Measurements from ENCODE around the gene LRRTM3. TPM values are rescaled to one million over a fixed set of nuclear protein-coding genes. Genes with fewer than 3 reads are reported as not detected.

LRRTM3 gene
- total RNA-seq, 2 experiments from 2014 or later: not detected

DNA sequence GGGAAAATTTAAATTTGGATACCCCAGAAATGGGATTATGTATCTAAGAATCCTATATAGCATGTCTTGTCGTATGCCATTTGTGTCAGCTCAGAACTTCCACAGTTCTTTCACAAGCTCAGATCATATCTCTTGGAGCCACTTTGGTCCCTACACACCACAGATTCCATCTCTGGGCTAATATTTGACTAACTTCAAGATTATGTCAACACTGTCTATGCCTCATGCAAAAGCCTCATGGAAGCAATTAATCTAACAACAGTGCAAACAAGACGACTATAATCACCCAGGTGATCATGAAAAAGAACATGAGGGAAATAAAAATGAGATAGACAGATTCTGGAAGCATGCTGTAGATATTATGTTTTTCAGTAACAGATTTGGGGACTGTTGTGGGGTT is 189.1 kb downstream of the LRRTM3 start:
- Histone ChIP-seq H3K36me3 (ENCODE audit: insufficient read depth, low read length) (no peaks in the 10 kb centered on the region), H3K4me1 (ENCODE audit: insufficient read depth, low read length) (no peaks in the 10 kb centered on the region), H3K27me3 (ENCODE audit: control insufficient read depth in 1 of 2, insufficient read depth in 2 of 2, low read length in 2 of 2) (no peaks in the 10 kb centered on the region), H3K4me3 (ENCODE audit: low read length) (no peak overlapping the region), H3K27ac (ENCODE audit: low read depth in 1 of 2, low read length in 2 of 2) (no peak overlapping the region), H3K9me3 (ENCODE audit: control insufficient read depth in 1 of 2, insufficient read depth in 1 of 2, low read length in 2 of 2) (no peaks in the 10 kb centered on the region)
- ChIA-PET CTCF (no interaction called here), POLR2A (no interaction called here)
- no peak for TF ChIP-seq CTCF (IDR thresholded peaks at IDR 0.05)
- Mint-ChIP-seq H3K4me1 (ENCODE audit: low read depth) (no peaks in the 10 kb centered on the region), H3K4me3 (no peak overlapping the region), H3K27ac (no peak overlapping the region), H3K27me3 (no peaks in the 10 kb centered on the region), H3K9me3 (no peaks in the 10 kb centered on the region), H3K36me3 (ENCODE audit: low read depth) (no peaks in the 10 kb centered on the region)
- DNase-seq (no peak), ATAC-seq (ENCODE audit: poor library complexity) (no peak)
- intact Hi-C loops (cut with DNase I, micrococcal nuclease): no loop called here

DNA sequence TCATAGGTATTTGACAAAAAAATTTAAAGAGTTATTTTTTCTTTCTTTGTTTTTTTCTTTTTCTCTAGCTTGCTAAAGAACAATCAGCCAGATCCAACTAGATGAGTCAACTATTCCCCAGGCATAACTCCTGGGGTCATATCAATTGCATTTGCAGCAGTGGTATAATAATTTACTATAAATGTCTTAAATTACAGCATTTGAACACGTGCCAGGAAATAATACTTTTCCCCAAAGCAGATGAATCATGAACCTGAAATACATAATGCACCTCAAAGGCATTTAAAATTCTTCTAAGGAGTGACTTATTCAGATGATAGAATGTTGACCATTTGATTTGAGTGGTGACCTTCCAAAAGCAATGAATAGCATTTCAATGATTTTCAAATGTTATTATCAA is 190.1 kb downstream of the LRRTM3 start:
- H3K27me3 Mint-ChIP-seq: no peaks in the 10 kb centered on the region
- Histone ChIP-seq H3K4me1 (ENCODE audit: insufficient read depth, low read length) (no peaks in the 10 kb centered on the region), H3K9me3 (ENCODE audit: control insufficient read depth in 1 of 2, insufficient read depth in 1 of 2, low read length in 2 of 2) (no peaks in the 10 kb centered on the region), H3K27me3 (ENCODE audit: control insufficient read depth in 1 of 2, insufficient read depth in 2 of 2, low read length in 2 of 2) (no peaks in the 10 kb centered on the region), H3K36me3 (ENCODE audit: insufficient read depth, low read length) (no peaks in the 10 kb centered on the region), H3K4me3 (ENCODE audit: low read length) (no peak overlapping the region), H3K27ac (ENCODE audit: low read depth in 1 of 2, low read length in 2 of 2) (no peak overlapping the region)
- H3K36me3 Mint-ChIP-seq (ENCODE audit: low read depth): no peaks in the 10 kb centered on the region
- no peak for TF ChIP-seq CTCF (IDR thresholded peaks at IDR 0.05)
- intact Hi-C loops (cut with DNase I, micrococcal nuclease): no loop called here
- ChIA-PET CTCF (no interaction called here), POLR2A (no interaction called here)
- H3K27ac Mint-ChIP-seq: no peak overlapping the region
- H3K4me3 Mint-ChIP-seq: no peak overlapping the region
- H3K9me3 Mint-ChIP-seq: no peaks in the 10 kb centered on the region
- no peaks in the 10 kb centered on the region for H3K4me1 Mint-ChIP-seq (ENCODE audit: low read depth)
- ATAC-seq (ENCODE audit: poor library complexity) (no peak), DNase-seq (no peak)

DNA sequence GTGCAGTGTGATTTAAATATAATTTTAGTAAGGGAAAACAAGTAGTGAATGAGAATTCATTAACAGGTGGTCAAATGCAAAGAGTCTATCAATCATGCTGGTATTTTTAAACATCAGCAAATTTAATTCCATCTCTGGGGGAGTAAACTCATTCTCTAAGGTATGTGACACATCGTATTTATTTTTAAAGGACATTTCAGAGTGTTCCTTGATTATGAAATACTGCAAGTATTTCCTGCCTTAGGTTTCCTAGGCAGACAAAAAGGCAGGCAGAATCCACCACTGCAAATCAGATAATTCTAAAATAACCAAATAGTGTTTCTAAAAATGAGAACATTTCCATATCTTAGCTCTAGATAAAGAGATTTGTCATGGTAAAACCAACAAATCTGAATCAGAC is 193.8 kb downstream of the LRRTM3 start:
- Histone ChIP-seq H3K9me3 (ENCODE audit: control insufficient read depth in 1 of 2, insufficient read depth in 1 of 2, low read length in 2 of 2) (no peaks in the 10 kb centered on the region), H3K36me3 (ENCODE audit: insufficient read depth, low read length) (no peaks in the 10 kb centered on the region), H3K4me3 (ENCODE audit: low read length) (no peak overlapping the region), H3K27me3 (ENCODE audit: control insufficient read depth in 1 of 2, insufficient read depth in 2 of 2, low read length in 2 of 2) (no peaks in the 10 kb centered on the region), H3K27ac (ENCODE audit: low read depth in 1 of 2, low read length in 2 of 2) (no peak overlapping the region), H3K4me1 (ENCODE audit: insufficient read depth, low read length) (no peaks in the 10 kb centered on the region)
- Mint-ChIP-seq H3K9me3 (no peaks in the 10 kb centered on the region), H3K4me3 (no peak overlapping the region), H3K4me1 (ENCODE audit: low read depth) (no peaks in the 10 kb centered on the region), H3K27me3 (no peaks in the 10 kb centered on the region), H3K36me3 (ENCODE audit: low read depth) (no peaks in the 10 kb centered on the region), H3K27ac (no peak overlapping the region)
- ChIA-PET CTCF (no interaction called here), POLR2A (no interaction called here)
- intact Hi-C loops (cut with DNase I, micrococcal nuclease): no loop called here
- TF ChIP-seq CTCF (IDR thresholded peaks at IDR 0.05): no peak
- DNase-seq (no peak), ATAC-seq (ENCODE audit: poor library complexity) (no peak)

Measured in CD4-positive, alpha-beta T cell (primary cell).